GM12878 (cell line): ENCODE results near the gene CDO1. TPM values are rescaled to one million over a fixed set of nuclear protein-coding genes. Genes with fewer than 3 reads are reported as not detected.

Source experiments
- ATAC-seq: fragments of 200-7000 bp; cut with Tn5 transposase; 3 replicates; pipeline ENCODE4 v1.9.1; 2020; ENCODE audit warnings: mild to moderate bottlenecking, moderate library complexity
- BruUV-seq: library from RNA; stranded (reverse); fragments of 400-500 nt; replicated peaks from 2 replicates; lab custom pipeline; 2021; lab: Mats Ljungman, UMichigan
- CTCF ChIA-PET: fragments of 300-600 bp; sonication (Branson Sonifier 250); formaldehyde crosslinking; extraction: SDS; loops from one replicate; lab custom pipeline; 2021; ENCODE audit warnings: inconsistent platforms; lab: Yijun Ruan, JAX
- POLR2A ChIA-PET: fragments of 350-600 bp; formaldehyde crosslinking; extraction: SDS; loops from one replicate; lab custom pipeline; 2021; ENCODE audit warnings: inconsistent platforms; lab: Charles Lee
- RAD21 ChIA-PET: fragments of 300-600 bp; sonication (Branson Sonifier 250); formaldehyde crosslinking; loops from one replicate; lab custom pipeline; 2023; ENCODE audit warnings: antibody characterized with exemption; ENCODE audit not compliant: unreplicated experiment; lab: Charles Lee
- SMC1A ChIA-PET: fragments of 300-600 bp; sonication (Branson Sonifier 250); formaldehyde crosslinking; loops from one replicate; lab custom pipeline; 2023; ENCODE audit not compliant: unreplicated experiment, uncharacterized antibody; lab: Charles Lee
- DNase-seq: peaks from one replicate; pipeline ENCODE4 v3.0.0-alpha.2; 2011; ENCODE audit warnings: low read depth, low spot score
- FAIRE-seq: peaks from 3 replicates; lab custom pipeline; 2011; peaks lifted over from hg19 to GRCh38; lab: Jason Lieb, UNC
- H2AFZ ChIP-seq: 2 replicates; pipeline ENCODE4 v1.6.0; 2011; ENCODE audit warnings: low read depth, low read length, control low read depth; ENCODE audit not compliant: control insufficient read depth
- H3K27ac ChIP-seq: 2 replicates; pipeline ENCODE4 v1.5.1; 2011; ENCODE audit warnings: control low read depth; ENCODE audit not compliant: control insufficient read depth, insufficient read depth
- H3K27me3 ChIP-seq, 2 experiments: replicated peaks in 1 of 2; 2 replicates each; pipeline versions ENCODE4 v1.6.0 to v1.6.1; 2011; ENCODE audit warnings: low read length in 1 of 2; ENCODE audit not compliant: control insufficient read depth in 2 of 2, insufficient read depth in 2 of 2
- H3K36me3 ChIP-seq, 2 experiments: 2 replicates each; pipeline ENCODE4 v1.5.1; 2011; ENCODE audit warnings: low read length in 1 of 2; ENCODE audit not compliant: control insufficient read depth in 2 of 2, insufficient read depth in 2 of 2
- H3K4me1 ChIP-seq: 2 replicates; pipeline ENCODE4 v1.6.1; 2011; ENCODE audit warnings: mild to moderate bottlenecking, low read length, moderate library complexity, mixed read lengths; ENCODE audit not compliant: control insufficient read depth, insufficient read depth
- H3K4me2 ChIP-seq: 2 replicates; pipeline ENCODE4 v1.6.0; 2011; ENCODE audit warnings: control low read depth; ENCODE audit not compliant: control insufficient read depth, insufficient read depth
- H3K4me3 ChIP-seq: fragments of 200-600 bp; sonication (generic); 2 replicates; pipeline ENCODE4 v1.5.1; 2016
- H3K79me2 ChIP-seq: 2 replicates; pipeline ENCODE4 v1.6.0; 2011; ENCODE audit warnings: low read length; ENCODE audit not compliant: control insufficient read depth, insufficient read depth
- H3K9ac ChIP-seq: 2 replicates; pipeline ENCODE4 v1.8.0; 2011; ENCODE audit warnings: low read length, control low read depth, mixed read lengths; ENCODE audit not compliant: control insufficient read depth, insufficient read depth
- H3K9me3 ChIP-seq: replicated peaks from 3 replicates; pipeline ENCODE4 v1.5.1; 2011; ENCODE audit warnings: mild to moderate bottlenecking, low read length; ENCODE audit not compliant: control insufficient read depth, insufficient read depth
- H4K20me1 ChIP-seq: 2 replicates; pipeline ENCODE4 v1.6.0; 2011; ENCODE audit not compliant: control insufficient read depth, insufficient read depth
- PAX8 ChIP-seq: fragments of 450-650 bp; IDR thresholded peaks from 2 replicates; pipeline ENCODE4 v1.6.1; 2017; ENCODE audit warnings: mild to moderate bottlenecking, moderate library complexity
- RAD21 ChIP-seq: IDR thresholded peaks from 2 replicates; pipeline ENCODE4 v1.6.1; 2011; ENCODE audit warnings: mild to moderate bottlenecking, low read depth, low read length, moderate library complexity; ENCODE audit not compliant: insufficient read depth
- SIN3A ChIP-seq: IDR thresholded peaks from 2 replicates; pipeline ENCODE4 v1.6.1; 2012; ENCODE audit warnings: low read depth, low read length, improper control_type of control experiment
- YY1 ChIP-seq: IDR thresholded peaks from 2 replicates; pipeline ENCODE4 v1.6.1; 2011; ENCODE audit warnings: low read depth, mild to moderate bottlenecking, low read length
- WGBS: methylation state at CpG from one replicate; pipeline ENCODE4 v1.1.6; 2016; ENCODE audit warnings: low lambda C conversion rate; ENCODE audit not compliant: insufficient replicate concordance, insufficient coverage; ENCODE audit errors: missing lambda C conversion rate; 5-methylcytosine and 5-hydroxymethylcytosine counted together
- in situ Hi-C: fragments of 300-500 bp; cut with MboI; formaldehyde crosslinking; loops from 9 replicates; pipeline ENCODE4 v1.14.3; 2018; ENCODE audit warnings: mixed read lengths
- intact Hi-C: fragments of 100-400 bp; cut with micrococcal nuclease; formaldehyde crosslinking; loops from one replicate; pipeline ENCODE4 v1.14.2; 2022; ENCODE audit not compliant: unreplicated experiment
- polyA plus RNA-seq, 11 experiments: library from polyadenylated mRNA; depleted of rRNA in 4 of 11; unstranded in 6 of 11; stranded (reverse) in 5 of 11; fragments of >200 nt; fragmentation: Nextera tagmentation in 4 of 11; fragmentation: Illumina TruSeq in 1 of 11; extraction: Ambion mirVana in 4 of 11; extraction: Trizol in 1 of 11; gene quantifications; 1 replicate in 1 of 11; 2 replicates in 10 of 11; pipeline versions ENCODE4 v1.2.1 to v1.2.3, GENCODE V29; 2011 to 2016; ENCODE audit warnings: inconsistent platforms in 2 of 11, missing spikeins in 2 of 11, low read depth in 1 of 11
- total RNA-seq, 4 experiments: library from RNA; depleted of rRNA in 3 of 4; stranded (reverse); fragments of >200 nt in 3 of 4; fragmentation: Illumina TruSeq in 1 of 4; extraction: Trizol in 1 of 4; gene quantifications; 2 replicates each; pipeline versions ENCODE4 v1.2.1 to v1.2.3, GENCODE V29; 2013 to 2021
- TF ChIP-seq, protein P1 (sequence below): IDR thresholded peaks from 2 replicates; pipeline ENCODE4 v1.6.1; 2012; ENCODE audit warnings: improper control_type of control experiment, low read depth, low read length; ENCODE audit not compliant: insufficient replicate concordance
- TF ChIP-seq, protein P2 (sequence below): fragments of 450-650 bp; formaldehyde crosslinking; IDR thresholded peaks from 2 replicates; pipeline ENCODE4 v1.4.0; 2022; ENCODE audit warnings: mild to moderate bottlenecking, moderate library complexity

The CDO1 gene
- total and polyA plus RNA-seq, 10 of the 15 experiments (the other 5 are each of a cell fraction or from before 2014, with no cell fraction given), result 0.05 TPM; not detected in 9

DNA sequence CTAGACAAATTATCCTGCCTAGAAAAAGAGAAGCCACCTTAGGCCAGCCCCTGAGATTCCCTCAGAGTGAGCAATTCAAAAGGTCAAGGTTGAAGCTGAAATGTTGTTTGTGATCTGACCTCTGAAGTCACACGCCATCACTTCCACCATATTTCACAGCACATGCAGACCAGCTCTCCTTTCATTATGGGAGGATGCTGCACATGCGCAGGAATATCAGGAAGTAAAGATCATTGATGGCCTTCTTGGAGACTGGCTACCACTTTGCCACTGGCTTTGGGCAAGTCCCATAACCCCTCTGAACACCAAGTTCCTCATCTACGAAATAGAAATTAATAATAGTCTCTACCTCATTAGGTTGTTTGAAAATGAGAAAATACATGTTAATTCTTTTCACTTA lies 39.5 kb downstream of the CDO1 start (continued):
- TF ChIP-seq, protein P1, sequence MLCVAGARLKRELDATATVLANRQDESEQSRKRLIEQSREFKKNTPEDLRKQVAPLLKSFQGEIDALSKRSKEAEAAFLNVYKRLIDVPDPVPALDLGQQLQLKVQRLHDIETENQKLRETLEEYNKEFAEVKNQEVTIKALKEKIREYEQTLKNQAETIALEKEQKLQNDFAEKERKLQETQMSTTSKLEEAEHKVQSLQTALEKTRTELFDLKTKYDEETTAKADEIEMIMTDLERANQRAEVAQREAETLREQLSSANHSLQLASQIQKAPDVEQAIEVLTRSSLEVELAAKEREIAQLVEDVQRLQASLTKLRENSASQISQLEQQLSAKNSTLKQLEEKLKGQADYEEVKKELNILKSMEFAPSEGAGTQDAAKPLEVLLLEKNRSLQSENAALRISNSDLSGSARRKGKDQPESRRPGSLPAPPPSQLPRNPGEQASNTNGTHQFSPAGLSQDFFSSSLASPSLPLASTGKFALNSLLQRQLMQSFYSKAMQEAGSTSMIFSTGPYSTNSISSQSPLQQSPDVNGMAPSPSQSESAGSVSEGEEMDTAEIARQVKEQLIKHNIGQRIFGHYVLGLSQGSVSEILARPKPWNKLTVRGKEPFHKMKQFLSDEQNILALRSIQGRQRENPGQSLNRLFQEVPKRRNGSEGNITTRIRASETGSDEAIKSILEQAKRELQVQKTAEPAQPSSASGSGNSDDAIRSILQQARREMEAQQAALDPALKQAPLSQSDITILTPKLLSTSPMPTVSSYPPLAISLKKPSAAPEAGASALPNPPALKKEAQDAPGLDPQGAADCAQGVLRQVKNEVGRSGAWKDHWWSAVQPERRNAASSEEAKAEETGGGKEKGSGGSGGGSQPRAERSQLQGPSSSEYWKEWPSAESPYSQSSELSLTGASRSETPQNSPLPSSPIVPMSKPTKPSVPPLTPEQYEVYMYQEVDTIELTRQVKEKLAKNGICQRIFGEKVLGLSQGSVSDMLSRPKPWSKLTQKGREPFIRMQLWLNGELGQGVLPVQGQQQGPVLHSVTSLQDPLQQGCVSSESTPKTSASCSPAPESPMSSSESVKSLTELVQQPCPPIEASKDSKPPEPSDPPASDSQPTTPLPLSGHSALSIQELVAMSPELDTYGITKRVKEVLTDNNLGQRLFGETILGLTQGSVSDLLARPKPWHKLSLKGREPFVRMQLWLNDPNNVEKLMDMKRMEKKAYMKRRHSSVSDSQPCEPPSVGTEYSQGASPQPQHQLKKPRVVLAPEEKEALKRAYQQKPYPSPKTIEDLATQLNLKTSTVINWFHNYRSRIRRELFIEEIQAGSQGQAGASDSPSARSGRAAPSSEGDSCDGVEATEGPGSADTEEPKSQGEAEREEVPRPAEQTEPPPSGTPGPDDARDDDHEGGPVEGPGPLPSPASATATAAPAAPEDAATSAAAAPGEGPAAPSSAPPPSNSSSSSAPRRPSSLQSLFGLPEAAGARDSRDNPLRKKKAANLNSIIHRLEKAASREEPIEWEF, result no peak
- no peak for TF ChIP-seq PAX8

DNA sequence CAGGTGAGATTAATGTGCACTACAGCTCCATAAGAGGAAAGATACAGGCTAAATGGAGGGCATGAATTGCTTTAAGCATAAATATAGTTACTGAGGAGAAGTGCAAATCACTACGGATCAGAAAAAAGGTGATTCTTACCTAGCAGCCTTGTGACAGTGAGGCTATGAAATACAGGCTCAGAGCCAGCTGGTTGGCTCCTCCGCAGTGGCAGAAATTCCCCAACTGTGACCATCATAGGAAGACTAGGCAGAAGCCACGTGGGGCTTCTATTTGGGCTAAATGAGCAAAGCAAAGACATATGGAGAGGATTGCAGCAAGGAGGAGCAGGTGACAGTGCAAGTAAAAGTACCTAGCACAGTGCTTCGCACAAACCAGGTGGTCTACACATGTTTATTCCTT lies 40.5 kb downstream of the CDO1 start:
- H3K9me3 ChIP-seq, result no peaks in the 10 kb centered on the region
- no peaks in the 10 kb centered on the region for H3K27me3 ChIP-seq
- DNase-seq (no peak), ATAC-seq (no peak), FAIRE-seq (no peak)
- H2AFZ ChIP-seq, result no peak overlapping the region
- no peaks in the 10 kb centered on the region for H3K36me3 ChIP-seq
- intact Hi-C loops, result no loop called here
- no peak overlapping the region for H3K27ac ChIP-seq
- no peaks in the 10 kb centered on the region for H3K4me1 ChIP-seq
- no peaks in the 10 kb centered on the region for H4K20me1 ChIP-seq
- ChIA-PET SMC1A (interaction anchor here (0.6 kb wide), 1 partner anchor 274 kb away, joined by 3 read pairs; no protein-coding TSS in a partner anchor), RAD21 (no interaction called here), POLR2A (no interaction called here), CTCF (no interaction called here)
- WGBS, result 30% methylated on average over 4 of the region's 4 CpGs
- H3K79me2 ChIP-seq, result no peaks in the 10 kb centered on the region
- H3K4me2 ChIP-seq, result no peak overlapping the region
- TF ChIP-seq YY1 (no peak), RAD21 (no peak), SIN3A (no peak)
- TF ChIP-seq, protein P2, sequence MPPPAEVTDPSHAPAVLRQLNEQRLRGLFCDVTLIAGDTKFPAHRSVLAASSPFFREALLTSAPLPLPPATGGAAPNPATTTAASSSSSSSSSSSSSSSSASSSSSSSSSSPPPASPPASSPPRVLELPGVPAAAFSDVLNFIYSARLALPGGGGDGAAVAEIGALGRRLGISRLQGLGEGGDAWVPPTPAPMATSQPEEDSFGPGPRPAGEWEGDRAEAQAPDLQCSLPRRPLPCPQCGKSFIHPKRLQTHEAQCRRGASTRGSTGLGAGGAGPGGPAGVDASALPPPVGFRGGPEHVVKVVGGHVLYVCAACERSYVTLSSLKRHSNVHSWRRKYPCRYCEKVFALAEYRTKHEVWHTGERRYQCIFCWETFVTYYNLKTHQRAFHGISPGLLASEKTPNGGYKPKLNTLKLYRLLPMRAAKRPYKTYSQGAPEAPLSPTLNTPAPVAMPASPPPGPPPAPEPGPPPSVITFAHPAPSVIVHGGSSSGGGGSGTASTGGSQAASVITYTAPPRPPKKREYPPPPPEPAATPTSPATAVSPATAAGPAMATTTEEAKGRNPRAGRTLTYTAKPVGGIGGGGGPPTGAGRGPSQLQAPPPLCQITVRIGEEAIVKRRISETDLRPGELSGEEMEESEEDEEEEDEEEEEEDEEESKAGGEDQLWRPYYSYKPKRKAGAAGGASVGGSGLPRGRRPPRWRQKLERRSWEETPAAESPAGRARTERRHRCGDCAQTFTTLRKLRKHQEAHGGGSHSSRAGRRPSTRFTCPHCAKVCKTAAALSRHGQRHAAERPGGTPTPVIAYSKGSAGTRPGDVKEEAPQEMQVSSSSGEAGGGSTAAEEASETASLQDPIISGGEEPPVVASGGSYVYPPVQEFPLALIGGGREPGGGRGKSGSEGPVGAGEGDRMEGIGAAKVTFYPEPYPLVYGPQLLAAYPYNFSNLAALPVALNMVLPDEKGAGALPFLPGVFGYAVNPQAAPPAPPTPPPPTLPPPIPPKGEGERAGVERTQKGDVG (CRISPR knock-in tag), result no peak
- no peak overlapping the region for H3K9ac ChIP-seq
- no TSS peak for BruUV-seq
- in situ Hi-C loops, result no loop called here
- no peak overlapping the region for H3K4me3 ChIP-seq
